K562 (cell line): ENCODE data around the gene ZFYVE27. TPM values are rescaled to one million over a fixed set of nuclear protein-coding genes. Genes with fewer than 3 reads are reported as not detected.

Experiments
- ATAC-seq: fragments of 200-7000 bp; cut with Tn5 transposase; 3 replicates; pipeline ENCODE4 v1.9.1; 2020; ENCODE audit warnings: moderate library complexity
- BruUV-seq: library from RNA; stranded (reverse); fragments of 400-500 nt; replicated peaks from 2 replicates; lab custom pipeline; 2021; lab: Mats Ljungman, UMichigan
- CTCF ChIA-PET: fragments of 300-600 bp; formaldehyde crosslinking; extraction: SDS; loops from one replicate; lab custom pipeline; 2021; ENCODE audit warnings: low intra/inter-chr PET ratio; lab: Yijun Ruan, JAX
- POLR2A ChIA-PET: fragments of 300-600, 350-650 bp; sonication (Branson Sonifier 250); formaldehyde crosslinking; extraction: SDS; loops from one replicate; lab custom pipeline; 2021; ENCODE audit warnings: antibody characterized with exemption, inconsistent platforms; lab: Yijun Ruan, JAX
- DNase-seq, 4 experiments: peaks; one replicate each; pipeline versions ENCODE4 v3.0.0 to v3.0.0-alpha.2; 2011 to 2018; ENCODE audit warnings: low spot score in 3 of 4, mixed read lengths in 3 of 4; ENCODE audit errors: extremely low read depth in 1 of 4
- FAIRE-seq: peaks from 2 replicates; lab custom pipeline; 2011; peaks lifted over from hg19 to GRCh38; lab: Jason Lieb, UNC
- H2AFZ ChIP-seq: 2 replicates; pipeline ENCODE4 v1.6.0; 2011; ENCODE audit warnings: low read depth, low read length, control low read depth, inconsistent platforms
- H3K27ac ChIP-seq: fragments of 200-600 bp; 3 replicates; pipeline ENCODE4 v1.8.0; 2011; ENCODE audit warnings: low read depth, mild to moderate bottlenecking, control low read depth, inconsistent platforms, low read length, moderate library complexity, mixed read lengths; ENCODE audit errors: extremely low read depth
- H3K27me3 ChIP-seq, 2 experiments: fragments of 300-600 bp in 1 of 2; 2 replicates in 1 of 2; 3 replicates in 1 of 2; pipeline versions ENCODE4 v1.6.0 to v1.8.0; 2011; ENCODE audit warnings: inconsistent platforms in 2 of 2, low read length in 2 of 2, mild to moderate bottlenecking in 1 of 2, mixed read lengths in 1 of 2, moderate library complexity in 1 of 2; ENCODE audit not compliant: control insufficient read depth in 2 of 2, insufficient read depth in 2 of 2
- H3K36me3 ChIP-seq: fragments of 300-600 bp; 3 replicates; pipeline ENCODE4 v1.8.0; 2011; ENCODE audit warnings: mild to moderate bottlenecking, low read length, inconsistent platforms; ENCODE audit not compliant: control insufficient read depth, insufficient read depth
- H3K4me1 ChIP-seq, 2 experiments: fragments of 200-600 bp in 1 of 2; replicated peaks in 1 of 2; 2 replicates in 1 of 2; 3 replicates in 1 of 2; pipeline versions ENCODE4 v1.5.1 to v1.8.0; 2011; ENCODE audit warnings: inconsistent platforms in 2 of 2, low read length in 2 of 2, mild to moderate bottlenecking in 1 of 2, mixed read lengths in 1 of 2, moderate library complexity in 1 of 2; ENCODE audit not compliant: control insufficient read depth in 2 of 2, insufficient read depth in 2 of 2
- H3K4me2 ChIP-seq: 2 replicates; pipeline ENCODE4 v1.6.1; 2011; ENCODE audit warnings: low read length, control low read depth, inconsistent platforms, mixed read lengths; ENCODE audit not compliant: insufficient read depth
- H3K4me3 ChIP-seq: fragments of 200-600 bp; sonication (generic), shearing (Covaris generic); 2 replicates; pipeline ENCODE4 v1.5.1; 2016; ENCODE audit warnings: control low read depth, inconsistent platforms
- H3K79me2 ChIP-seq: fragments of 200-600 bp; 3 replicates; pipeline ENCODE4 v1.8.0; 2011; ENCODE audit warnings: low read length, inconsistent platforms; ENCODE audit not compliant: control insufficient read depth, insufficient read depth
- H3K9ac ChIP-seq, 2 experiments: 2 replicates each; pipeline versions ENCODE4 v1.6.0 to v1.6.1; 2011; ENCODE audit warnings: low read depth in 2 of 2, low read length in 2 of 2, control low read depth in 1 of 2, inconsistent platforms in 1 of 2, mild to moderate bottlenecking in 1 of 2, mixed read lengths in 1 of 2; ENCODE audit not compliant: insufficient read depth in 1 of 2
- H3K9me1 ChIP-seq: one replicate; pipeline ENCODE4 v1.6.0; 2011; ENCODE audit warnings: inconsistent platforms, mild to moderate bottlenecking, low read length, moderate library complexity; ENCODE audit not compliant: control insufficient read depth, insufficient read depth
- H3K9me3 ChIP-seq: replicated peaks from 2 replicates; pipeline ENCODE4 v1.5.1; 2011; ENCODE audit warnings: low read depth, low read length, inconsistent platforms; ENCODE audit not compliant: control insufficient read depth, insufficient read depth
- H4K20me1 ChIP-seq: replicated peaks from 2 replicates; pipeline ENCODE4 v1.6.1; 2011; ENCODE audit warnings: low read length, inconsistent platforms, mixed read lengths; ENCODE audit not compliant: control insufficient read depth, insufficient read depth
- CCAR2 ChIP-seq: fragments of 200-400 bp; formaldehyde crosslinking; IDR thresholded peaks from 2 replicates; pipeline ENCODE4 v1.6.1; 2017; ENCODE audit warnings: mild to moderate bottlenecking, low read depth, low read length
- SIX5 ChIP-seq, 2 experiments: IDR thresholded peaks; 2 replicates each; pipeline ENCODE4 v1.6.1; 2011; ENCODE audit warnings: low read length in 2 of 2, borderline replicate concordance in 1 of 2, low read depth in 1 of 2, mild to moderate bottlenecking in 1 of 2, moderate library complexity in 1 of 2; ENCODE audit not compliant: insufficient read depth in 1 of 2
- TEAD1 ChIP-seq, 2 experiments: fragments of 450-650 bp in 1 of 2; sonication (generic) in 1 of 2; formaldehyde crosslinking; IDR thresholded peaks; 2 replicates each; pipeline versions ENCODE4 v1.4.0 to v1.8.0; 2020 to 2022; ENCODE audit warnings: mild to moderate bottlenecking in 2 of 2, missing genetic modification reagents in 1 of 2
- WGBS: fragments of 100-300 bp; shearing (Covaris generic); methylation state at CpG from one replicate; pipeline ENCODE4 v1.1.6; 2016; ENCODE audit warnings: low coverage, mixed read lengths; ENCODE audit not compliant: insufficient coverage; ENCODE audit errors: missing lambda C conversion rate; 5-methylcytosine and 5-hydroxymethylcytosine counted together
- in situ Hi-C: fragments of 300-500 bp; cut with MboI; formaldehyde crosslinking; loops from 4 replicates; pipeline ENCODE4 v1.15.0; 2018; ENCODE audit warnings: inconsistent platforms, mixed read lengths
- intact Hi-C: fragments of 100-400 bp; cut with micrococcal nuclease; formaldehyde crosslinking; loops from 2 replicates; pipeline ENCODE4 v1.14.2; 2022
- polyA plus RNA-seq, 8 experiments: library from polyadenylated mRNA; depleted of rRNA in 4 of 8; stranded (reverse) in 5 of 8; unstranded in 3 of 8; fragments of >200 nt; fragmentation: Nextera tagmentation in 2 of 8; fragmentation: Illumina TruSeq in 1 of 8; extraction: Ambion mirVana in 2 of 8; extraction: Trizol in 1 of 8; gene quantifications; 2 replicates each; pipeline versions ENCODE4 v1.2.1 to v1.2.3, GENCODE V29; 2011 to 2014; ENCODE audit warnings: inconsistent platforms in 1 of 8, missing spikeins in 1 of 8
- total RNA-seq, 7 experiments: library from RNA; depleted of rRNA in 6 of 7; stranded (reverse); fragments of >200 nt in 6 of 7; fragmentation: Illumina TruSeq in 2 of 7; extraction: Trizol in 2 of 7; gene quantifications; 2 replicates each; pipeline versions ENCODE4 v1.2.1 to v1.2.3, GENCODE V29; 2011 to 2021; ENCODE audit warnings: low replicate concordance in 1 of 7
- TF ChIP-seq, protein P1 (sequence below): sonication (generic); formaldehyde crosslinking; IDR thresholded peaks from 2 replicates; pipeline ENCODE4 v1.8.0; 2023; ENCODE audit warnings: mild to moderate bottlenecking, missing genetic modification reagents
- TF ChIP-seq, protein P2 (sequence below): IDR thresholded peaks from 2 replicates; pipeline ENCODE4 v1.6.1; 2011; ENCODE audit warnings: borderline replicate concordance, low read depth, mild to moderate bottlenecking, moderate library complexity, low read length; ENCODE audit not compliant: insufficient read depth, poor library complexity, severe bottlenecking
- TF ChIP-seq, protein P3 (sequence below), 2 experiments: fragments of 450-650 bp; IDR thresholded peaks; 2 replicates each; pipeline ENCODE4 v1.6.1; 2016; ENCODE audit warnings: mild to moderate bottlenecking in 2 of 2, borderline replicate concordance in 1 of 2, low read depth in 1 of 2, moderate library complexity in 1 of 2

ZFYVE27 gene
- total and polyA plus RNA-seq, 9 of the 15 experiments (the other 6 are each of a cell fraction or from before 2014, with no cell fraction given), result 0.81 to 21.9 (median 15.3) TPM

DNA sequence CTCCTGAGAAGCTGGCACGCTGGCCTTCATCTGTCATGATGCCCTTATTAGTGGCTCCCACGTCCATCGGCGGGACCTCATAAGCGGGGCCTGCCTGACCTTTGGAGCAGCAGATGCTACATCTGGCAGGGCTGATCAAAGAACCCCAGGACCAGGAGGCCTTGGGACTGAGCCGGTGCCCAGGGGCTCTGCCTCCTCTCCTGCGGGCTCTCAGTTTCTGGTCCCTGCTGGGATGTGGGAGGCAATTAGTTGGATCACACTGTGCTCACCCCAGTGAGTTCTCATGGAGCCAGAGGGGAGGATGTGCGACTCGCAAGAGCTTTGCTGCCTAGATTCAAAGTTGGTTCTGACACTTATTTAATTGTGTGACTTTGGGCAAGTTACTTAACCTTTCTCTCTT lies 63.5 kb downstream of the ZFYVE27 start:
- DNase-seq, result no peak
- Histone ChIP-seq H3K4me2 (no peak overlapping the region), H3K4me3 (no peak overlapping the region), H4K20me1 (no peaks in the 10 kb centered on the region), H3K79me2 (no peaks in the 10 kb centered on the region), H3K36me3 (no peaks in the 10 kb centered on the region), H3K4me1 (peaks cover 0 to 4% of the 10 kb centered on the region in 2 experiments; a peak in 1 of 5 replicates), H3K27ac (no peak overlapping the region), H3K9ac (no peak overlapping the region), H3K27me3 (peaks cover 0 to 5% of the 10 kb centered on the region in 2 experiments; a peak in 2 of 5 replicates), H3K9me3 (peaks cover 5% of the 10 kb centered on the region; the same call in 1 of the 2 replicates), H2AFZ (no peak overlapping the region), H3K9me1 (no peaks in the 10 kb centered on the region)
- intact Hi-C loops, result no loop called here
- ChIA-PET CTCF (no interaction called here), POLR2A (no interaction called here)
- in situ Hi-C loops, result no loop called here
- ATAC-seq, result no peak
- BruUV-seq, result no TSS peak
- WGBS, result 24% methylated on average over 8 of the region's 9 CpGs
- FAIRE-seq, result no peak
- TF ChIP-seq TEAD1 (CRISPR knock-in tag; IDR thresholded peaks at IDR 0.05) (no peak), CCAR2 (no peak), SIX5 (IDR thresholded peaks at IDR 0.05; ENCODE audit: borderline replicate concordance in 1 of 2, insufficient read depth in 1 of 2, low read depth in 1 of 2, low read length in 2 of 2) (no peak)
- TF ChIP-seq, protein P1, sequence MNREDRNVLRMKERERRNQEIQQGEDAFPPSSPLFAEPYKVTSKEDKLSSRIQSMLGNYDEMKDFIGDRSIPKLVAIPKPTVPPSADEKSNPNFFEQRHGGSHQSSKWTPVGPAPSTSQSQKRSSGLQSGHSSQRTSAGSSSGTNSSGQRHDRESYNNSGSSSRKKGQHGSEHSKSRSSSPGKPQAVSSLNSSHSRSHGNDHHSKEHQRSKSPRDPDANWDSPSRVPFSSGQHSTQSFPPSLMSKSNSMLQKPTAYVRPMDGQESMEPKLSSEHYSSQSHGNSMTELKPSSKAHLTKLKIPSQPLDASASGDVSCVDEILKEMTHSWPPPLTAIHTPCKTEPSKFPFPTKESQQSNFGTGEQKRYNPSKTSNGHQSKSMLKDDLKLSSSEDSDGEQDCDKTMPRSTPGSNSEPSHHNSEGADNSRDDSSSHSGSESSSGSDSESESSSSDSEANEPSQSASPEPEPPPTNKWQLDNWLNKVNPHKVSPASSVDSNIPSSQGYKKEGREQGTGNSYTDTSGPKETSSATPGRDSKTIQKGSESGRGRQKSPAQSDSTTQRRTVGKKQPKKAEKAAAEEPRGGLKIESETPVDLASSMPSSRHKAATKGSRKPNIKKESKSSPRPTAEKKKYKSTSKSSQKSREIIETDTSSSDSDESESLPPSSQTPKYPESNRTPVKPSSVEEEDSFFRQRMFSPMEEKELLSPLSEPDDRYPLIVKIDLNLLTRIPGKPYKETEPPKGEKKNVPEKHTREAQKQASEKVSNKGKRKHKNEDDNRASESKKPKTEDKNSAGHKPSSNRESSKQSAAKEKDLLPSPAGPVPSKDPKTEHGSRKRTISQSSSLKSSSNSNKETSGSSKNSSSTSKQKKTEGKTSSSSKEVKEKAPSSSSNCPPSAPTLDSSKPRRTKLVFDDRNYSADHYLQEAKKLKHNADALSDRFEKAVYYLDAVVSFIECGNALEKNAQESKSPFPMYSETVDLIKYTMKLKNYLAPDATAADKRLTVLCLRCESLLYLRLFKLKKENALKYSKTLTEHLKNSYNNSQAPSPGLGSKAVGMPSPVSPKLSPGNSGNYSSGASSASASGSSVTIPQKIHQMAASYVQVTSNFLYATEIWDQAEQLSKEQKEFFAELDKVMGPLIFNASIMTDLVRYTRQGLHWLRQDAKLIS (CRISPR knock-in tag), result no peak
- TF ChIP-seq, protein P2, sequence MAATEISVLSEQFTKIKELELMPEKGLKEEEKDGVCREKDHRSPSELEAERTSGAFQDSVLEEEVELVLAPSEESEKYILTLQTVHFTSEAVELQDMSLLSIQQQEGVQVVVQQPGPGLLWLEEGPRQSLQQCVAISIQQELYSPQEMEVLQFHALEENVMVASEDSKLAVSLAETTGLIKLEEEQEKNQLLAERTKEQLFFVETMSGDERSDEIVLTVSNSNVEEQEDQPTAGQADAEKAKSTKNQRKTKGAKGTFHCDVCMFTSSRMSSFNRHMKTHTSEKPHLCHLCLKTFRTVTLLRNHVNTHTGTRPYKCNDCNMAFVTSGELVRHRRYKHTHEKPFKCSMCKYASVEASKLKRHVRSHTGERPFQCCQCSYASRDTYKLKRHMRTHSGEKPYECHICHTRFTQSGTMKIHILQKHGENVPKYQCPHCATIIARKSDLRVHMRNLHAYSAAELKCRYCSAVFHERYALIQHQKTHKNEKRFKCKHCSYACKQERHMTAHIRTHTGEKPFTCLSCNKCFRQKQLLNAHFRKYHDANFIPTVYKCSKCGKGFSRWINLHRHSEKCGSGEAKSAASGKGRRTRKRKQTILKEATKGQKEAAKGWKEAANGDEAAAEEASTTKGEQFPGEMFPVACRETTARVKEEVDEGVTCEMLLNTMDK, result no peak
- TF ChIP-seq, protein P3, sequence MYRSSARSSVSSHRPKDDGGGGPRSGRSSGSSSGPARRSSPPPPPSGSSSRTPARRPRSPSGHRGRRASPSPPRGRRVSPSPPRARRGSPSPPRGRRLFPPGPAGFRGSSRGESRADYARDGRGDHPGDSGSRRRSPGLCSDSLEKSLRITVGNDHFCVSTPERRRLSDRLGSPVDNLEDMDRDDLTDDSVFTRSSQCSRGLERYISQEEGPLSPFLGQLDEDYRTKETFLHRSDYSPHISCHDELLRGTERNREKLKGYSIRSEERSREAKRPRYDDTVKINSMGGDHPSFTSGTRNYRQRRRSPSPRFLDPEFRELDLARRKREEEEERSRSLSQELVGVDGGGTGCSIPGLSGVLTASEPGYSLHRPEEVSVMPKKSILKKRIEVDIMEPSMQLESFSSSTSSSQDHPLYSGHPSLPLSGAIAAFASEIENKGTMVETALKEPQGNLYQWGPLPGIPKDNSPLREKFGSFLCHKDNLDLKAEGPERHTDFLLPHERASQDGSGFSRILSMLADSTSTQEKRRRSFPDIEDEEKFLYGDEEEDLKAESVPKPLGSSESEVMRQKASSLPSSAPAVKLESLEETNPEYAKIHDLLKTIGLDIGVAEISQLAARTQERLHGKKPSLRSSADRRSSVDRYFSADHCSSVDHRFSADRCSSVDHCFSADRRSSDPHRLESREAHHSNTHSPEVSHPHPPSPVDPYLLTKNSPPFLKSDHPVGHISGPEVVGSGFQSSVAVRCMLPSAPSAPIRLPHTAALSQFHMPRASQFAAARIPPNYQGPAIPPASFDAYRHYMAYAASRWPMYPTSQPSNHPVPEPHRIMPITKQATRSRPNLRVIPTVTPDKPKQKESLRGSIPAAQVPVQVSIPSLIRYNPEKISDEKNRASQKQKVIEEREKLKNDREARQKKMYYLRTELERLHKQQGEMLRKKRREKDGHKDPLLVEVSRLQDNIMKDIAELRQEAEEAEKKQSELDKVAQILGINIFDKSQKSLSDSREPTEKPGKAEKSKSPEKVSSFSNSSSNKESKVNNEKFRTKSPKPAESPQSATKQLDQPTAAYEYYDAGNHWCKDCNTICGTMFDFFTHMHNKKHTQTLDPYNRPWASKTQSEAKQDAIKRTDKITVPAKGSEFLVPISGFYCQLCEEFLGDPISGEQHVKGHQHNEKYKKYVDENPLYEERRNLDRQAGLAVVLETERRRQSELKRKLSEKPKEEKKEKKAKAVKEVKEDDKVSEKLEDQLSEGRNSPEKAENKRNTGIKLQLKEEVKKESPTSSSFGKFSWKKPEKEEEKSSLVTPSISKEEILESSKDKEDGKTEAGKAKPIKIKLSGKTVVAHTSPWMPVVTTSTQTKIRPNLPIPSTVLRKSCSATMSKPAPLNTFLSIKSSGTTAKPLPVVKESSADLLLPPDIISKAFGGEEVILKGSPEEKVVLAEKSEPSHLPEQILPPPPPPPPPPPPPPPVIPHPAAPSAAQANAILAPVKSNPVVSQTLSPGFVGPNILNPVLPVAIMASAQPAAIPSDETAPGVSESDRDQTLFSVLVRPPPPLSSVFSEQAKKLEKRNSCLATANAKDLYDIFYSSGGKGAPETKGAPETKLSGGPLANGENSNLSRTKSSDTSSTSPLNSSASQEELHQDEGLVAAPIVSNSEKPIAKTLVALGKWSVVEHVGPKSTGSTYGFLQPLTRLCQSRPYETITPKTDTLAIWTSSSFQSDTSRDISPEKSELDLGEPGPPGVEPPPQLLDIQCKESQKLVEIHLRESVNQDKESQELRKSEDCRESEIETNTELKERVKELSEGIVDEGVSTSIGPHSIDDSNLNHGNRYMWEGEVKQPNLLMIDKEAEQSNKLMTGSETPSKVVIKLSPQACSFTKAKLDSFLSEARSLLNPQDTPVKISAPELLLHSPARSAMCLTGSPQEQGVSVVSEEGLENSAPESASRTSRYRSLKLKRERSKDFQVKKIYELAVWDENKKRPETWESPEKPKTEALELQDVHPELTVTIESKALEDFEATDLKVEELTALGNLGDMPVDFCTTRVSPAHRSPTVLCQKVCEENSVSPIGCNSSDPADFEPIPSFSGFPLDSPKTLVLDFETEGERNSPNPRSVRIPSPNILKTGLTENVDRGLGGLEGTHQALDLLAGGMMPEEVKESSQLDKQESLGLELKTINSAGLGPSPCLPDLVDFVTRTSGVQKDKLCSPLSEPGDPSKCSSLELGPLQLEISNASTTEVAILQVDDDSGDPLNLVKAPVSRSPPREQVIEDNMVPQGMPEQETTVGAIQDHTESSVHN (IDR thresholded peaks at IDR 0.05; ENCODE audit: borderline replicate concordance in 1 of 2, low read depth in 1 of 2), result no peak
